HG02870 (cell line): ENCODE data around the gene MRPL14.

Source experiments
- ATAC-seq: cut with Tn5 transposase; IDR thresholded peaks from one replicate; pipeline ENCODE4 v1.9.1; 2021; ENCODE audit warnings: mild to moderate bottlenecking, moderate library complexity; ENCODE audit not compliant: unreplicated experiment

MRPL14 gene

DNA sequence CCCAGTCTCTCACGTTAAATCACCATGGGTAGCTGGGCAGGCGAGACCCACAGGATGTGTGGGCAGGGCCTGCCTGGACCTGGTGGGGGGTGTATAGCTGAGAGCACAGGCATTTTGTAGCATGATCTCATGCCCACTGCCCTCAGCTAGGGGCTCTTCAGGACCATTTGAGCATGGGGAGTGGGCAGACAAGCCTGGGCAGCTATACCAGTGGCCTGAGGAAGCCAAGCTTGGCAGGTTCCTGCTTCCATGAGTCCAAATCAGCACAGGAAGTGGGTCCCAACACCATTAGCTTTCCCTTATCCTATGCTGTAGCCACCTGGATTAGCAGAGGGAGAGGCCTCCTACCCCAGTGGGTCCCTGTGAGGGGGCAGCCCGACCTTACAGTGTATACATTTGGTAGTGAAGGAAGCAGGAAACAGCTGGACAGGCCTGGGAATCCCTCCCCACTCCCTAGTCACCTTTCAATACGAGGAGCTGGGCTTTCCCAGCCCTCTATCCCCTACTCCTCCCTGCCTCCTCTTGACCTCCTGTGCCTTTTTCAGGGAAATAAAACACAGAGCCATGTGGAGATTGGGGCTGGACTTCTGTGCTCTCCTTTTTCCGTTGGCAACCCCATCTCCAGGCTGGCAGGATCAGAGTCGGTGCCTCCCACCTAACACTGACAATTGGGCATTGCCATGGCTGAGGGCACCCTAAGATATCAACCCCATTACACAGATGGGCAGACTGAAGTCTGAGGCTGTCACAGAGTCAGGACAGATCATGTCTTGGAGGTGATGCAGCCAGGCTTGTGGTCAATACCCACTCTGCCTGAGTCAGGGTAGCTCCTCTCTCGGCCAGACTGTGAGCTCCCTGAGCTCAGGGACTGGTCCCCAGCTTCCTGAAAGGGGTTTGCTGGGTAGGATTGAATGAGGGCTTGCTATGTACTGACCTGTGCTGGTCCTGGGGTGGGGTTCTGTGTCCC is 59.8 kb downstream of the MRPL14 start:
- ATAC-seq: no peak

DNA sequence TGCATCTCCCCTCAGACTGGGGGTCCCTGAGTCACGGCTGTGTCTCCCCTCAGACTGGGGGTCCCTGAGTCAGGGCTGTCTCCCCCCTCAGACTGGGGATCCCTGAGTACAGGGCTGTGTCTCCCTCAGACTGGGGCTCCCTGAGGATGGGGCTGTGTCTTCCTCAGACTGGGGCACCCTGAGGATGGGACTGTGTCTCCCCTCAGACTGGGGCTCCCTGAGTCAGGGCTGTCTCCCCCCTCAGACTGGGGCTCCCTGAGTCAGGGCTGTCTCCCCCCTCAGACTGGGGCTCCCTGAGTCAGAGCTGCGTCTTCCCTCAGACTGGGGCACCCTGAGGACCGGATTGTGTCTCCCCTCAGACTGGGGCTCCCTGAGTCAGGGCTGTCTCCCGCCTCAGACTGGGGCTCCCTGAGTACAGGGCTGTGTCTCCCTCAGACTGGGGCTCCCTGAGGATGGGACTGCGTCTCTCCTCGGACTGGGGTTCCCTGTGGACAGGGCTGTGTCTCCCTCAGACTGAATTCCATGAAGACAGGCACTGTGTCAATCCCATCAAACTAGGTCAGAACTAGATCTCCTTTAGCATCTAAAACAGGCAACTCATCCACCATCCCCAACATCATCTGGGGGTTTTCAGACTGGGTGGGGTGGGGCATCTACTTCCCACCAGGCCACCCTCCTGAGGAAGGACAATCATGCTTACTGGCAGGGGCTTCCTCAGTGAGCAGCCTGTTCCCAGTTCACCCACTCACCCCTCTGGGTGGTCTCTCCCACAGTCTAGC is 60.7 kb downstream of the MRPL14 start:
- no peak for ATAC-seq

GRCh38 chr6:44065443-44066140 is 61.7 kb downstream of the MRPL14 start:
- ATAC-seq: no peak

DNA sequence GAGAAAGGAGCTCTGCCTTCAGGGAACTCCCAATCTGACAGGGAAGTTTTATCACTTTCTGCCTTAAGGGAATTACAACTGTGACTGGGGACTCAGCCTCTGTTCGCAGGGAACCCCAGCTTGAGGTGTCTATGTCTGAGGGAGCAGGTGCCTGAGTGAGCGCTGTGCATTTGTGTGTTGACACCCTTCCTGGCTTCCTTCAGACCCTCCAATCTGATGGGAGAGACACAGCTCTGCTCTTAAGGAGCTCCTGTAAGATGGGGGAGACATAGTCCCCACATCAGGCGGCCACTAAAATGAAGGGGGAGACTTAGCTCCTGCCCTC is 62.3 kb downstream of the MRPL14 start:
- ATAC-seq: no peak

DNA sequence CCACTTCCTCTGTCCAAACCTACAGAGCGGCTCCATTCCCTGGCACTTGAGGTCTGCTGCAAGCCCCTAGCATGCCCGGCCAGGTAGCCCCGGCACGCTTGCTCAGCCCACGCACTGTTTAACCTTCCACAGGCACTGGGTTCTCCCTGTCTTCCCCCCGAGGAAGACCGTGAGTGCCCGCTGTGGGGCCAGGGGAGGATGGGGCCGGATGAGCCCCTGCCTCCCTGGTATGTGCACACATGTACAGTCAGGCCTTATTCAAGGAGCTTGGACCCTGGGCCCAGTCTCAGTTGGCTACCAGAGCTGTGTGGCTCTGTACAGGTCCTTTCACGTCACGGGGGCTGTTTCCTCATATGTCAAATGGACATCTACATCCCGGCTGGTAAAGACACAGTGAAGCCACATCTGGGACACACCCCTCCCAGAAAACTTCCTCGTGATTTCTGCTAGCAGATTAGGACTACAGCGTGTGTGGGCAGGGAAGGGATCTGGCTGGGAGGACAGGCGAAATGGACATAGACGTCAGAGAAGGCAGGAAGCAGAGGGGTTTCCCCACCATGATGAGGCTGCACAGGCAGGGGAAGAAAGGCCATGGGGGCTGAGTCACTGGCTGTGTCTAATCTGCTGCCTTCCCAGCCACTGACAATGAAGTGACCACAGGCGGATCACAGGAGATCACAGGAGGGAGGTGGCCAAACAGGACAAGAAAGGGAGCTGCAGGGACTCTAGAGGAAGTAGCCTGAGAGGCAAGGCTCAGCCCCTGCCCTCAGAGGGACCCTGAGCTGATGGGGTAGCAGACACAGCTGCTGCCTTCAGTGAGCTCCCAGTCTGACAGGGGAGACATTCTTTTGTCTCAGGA is 62.9 kb downstream of the MRPL14 start:
- no peak for ATAC-seq

GRCh38 chr6:44063561-44064059 is 63.6 kb downstream of the MRPL14 start:
- no peak for ATAC-seq
